ENCODE measurements around the gene BCL11A.

DNA sequence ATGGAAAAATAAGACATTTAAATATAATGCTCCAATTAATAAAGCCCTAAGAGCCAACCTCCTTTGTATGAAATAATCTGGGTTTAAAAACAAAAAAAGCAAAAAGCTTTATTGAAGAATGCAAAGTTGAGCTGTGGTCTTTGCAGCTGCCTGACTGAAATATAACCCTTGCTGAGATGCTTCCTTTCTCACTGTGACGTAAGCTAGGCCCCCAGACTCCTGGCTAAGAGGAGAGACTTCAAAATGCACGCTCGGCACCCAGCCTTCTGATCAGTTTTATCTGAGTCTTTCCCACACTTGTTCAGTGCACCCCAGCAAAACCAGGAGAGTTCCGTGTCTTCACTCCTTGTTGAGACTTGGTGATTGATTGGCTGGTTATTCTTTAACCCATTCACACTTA lies 115.3 kb downstream of the BCL11A start:
- TF ChIP-seq POLR2A (IDR thresholded peaks at IDR 0.05; ENCODE audit: low read length) (no peak), GATA1 (IDR thresholded peaks at IDR 0.05; ENCODE audit: low read depth, low read length) (no peak)

Measured in erythroblast (primary cell).